ENCODE results near the gene NUP160.
"Not testable (repeated sequence)": the region's sequence is repeated elsewhere in the genome, so short reads cannot be mapped to it uniquely, and the experiment has no call there.

Gene NUP160

GRCh38 chr11:47847892-47848699 is at the start of gene NUP160:
Gene NUP160 (minus strand): TSS chr11:47848350. CDS start chr11:47848318, 32 bp downstream.
- peak; percentile 55 to 87 (median 62) for DNase-seq (ENCODE audit: low read depth in 3 of 3, low spot score in 1 of 3)

DNA sequence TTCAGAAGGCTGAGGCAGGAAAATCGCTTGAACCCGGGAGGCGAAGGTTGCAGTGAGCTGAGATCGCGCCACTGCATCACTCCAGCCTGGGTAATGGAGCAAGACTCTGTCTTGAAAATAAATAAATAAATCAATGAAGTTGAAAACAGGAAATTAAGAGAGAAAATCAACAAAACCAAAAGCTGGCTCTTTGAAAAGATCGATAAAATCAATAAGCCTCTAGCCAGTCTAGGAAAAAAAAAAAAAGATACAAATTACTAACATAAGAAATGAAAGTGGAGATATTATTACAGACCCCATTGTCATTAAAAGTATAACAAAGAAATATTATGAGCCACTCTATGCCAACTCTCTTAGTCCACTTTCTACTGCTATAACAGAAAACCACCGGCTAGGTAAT is 48.0 kb upstream of the NUP160 start:
- no peak for DNase-seq (ENCODE audit: low read depth in 3 of 3, low spot score in 1 of 3)

DNA sequence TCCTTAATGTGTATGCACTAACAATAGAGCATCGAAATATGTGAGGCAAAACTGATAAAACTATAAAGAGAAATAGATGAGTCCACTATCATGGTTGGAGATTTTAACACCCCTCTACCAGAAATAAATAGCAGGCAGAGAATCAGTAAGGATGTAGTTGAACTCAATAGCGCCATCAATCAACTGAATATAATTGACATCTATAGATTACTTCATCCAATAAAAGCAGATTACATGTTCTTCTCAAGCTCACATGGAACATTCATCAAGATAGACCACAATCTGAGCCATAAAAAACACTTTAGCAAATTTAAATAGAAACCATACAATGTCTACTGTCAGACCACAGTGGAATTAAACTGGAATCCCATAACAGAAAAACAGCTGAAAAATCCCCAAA is 46.9 kb upstream of the NUP160 start:
- no peak for DNase-seq (ENCODE audit: low read depth in 3 of 3, low spot score in 1 of 3)

DNA sequence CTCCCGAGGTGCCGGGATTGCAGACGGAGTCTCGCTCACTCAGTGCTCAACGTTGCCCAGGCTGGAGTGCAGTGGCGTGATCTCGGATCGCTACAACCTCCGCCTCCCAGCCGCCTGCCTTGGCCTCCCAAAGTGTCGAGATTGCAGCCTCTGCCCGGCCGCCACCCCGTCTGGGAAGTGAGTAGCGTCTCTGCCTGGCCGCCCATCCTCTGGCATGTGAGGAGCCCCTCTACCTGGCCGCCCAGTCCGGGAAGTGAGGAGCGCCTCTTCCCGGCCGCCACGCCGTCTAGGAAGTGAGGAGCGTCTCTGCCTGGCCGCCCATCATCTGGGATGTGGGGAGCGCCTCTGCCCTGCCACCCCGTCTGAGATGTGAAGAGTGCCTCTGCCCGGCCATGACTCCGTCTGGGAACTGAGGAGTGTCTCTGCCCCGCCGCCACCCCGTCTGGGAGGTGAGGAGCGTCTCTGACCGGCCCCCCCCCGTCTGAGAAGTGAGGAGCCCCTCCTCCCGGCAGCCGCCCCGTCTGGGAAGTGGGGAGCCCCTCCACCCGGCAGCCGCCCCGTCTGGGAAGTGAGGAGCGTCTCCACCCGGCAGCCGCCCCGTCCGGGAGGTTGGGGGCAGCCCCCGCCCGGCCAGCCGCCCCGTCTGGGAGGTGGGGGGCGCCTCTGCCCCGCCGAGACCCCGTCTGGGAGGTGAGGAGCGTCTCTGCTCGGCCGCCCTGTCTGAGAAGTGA is 44.6 kb upstream of the NUP160 start:
- DNase-seq (ENCODE audit: low read depth in 3 of 3, low spot score in 1 of 3): not testable (repeated sequence)

DNA sequence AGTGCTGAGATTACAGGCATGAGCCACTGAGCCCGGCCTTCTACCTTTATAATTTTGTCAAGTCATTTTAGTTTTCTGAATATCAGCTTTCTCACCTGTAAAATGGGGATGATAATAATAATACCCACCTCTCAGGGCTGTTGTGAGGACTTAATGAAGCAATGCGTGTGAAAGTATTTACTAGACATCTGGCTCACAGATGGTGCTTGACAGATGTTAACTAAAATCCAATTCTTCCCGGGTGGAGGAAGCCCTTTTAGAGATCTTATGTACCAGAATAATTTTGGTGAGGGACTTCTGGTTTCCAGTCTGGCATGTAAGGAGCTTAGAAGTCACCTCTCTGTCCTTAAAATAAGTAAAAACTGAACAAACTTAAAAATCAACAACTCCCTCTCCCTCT is 43.7 kb upstream of the NUP160 start:
- no peak for DNase-seq (ENCODE audit: low read depth in 3 of 3, low spot score in 1 of 3)

- DNase-seq (ENCODE audit: low read depth in 3 of 3, low spot score in 1 of 3): no peak
Observed at GRCh38 chr11:47889714-47890441, 41.7 kb upstream of the NUP160 start.

DNA sequence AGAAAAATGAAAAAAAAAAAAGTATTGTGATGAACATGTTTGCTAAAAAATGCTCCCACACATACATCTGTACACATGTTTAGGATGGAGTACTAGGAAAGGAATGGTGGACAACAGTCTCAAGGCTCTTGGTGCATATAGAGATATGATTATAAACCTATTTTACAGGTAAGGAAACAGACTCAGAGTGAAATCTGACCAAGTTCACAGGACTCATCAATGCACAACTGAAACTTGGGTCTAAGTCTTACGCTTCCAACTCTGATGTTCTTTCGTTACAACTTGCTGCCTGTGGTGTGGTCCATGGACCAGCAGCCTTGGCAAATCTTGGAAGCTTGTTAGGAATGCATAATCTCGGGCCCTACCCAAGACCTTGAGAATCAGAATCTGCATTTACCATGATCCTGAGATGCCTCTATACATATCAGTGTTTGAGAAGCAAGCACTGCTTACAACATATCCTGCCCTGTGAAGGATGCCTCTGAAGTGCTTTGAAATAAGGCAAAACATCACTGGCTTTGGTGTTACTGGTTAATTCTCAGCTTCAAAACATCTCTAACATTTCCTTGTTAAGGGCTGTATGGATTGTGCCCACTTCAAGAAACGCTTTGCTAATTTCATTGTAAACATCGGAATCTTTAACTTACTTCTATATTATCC is 39.9 kb upstream of the NUP160 start:
- DNase-seq (ENCODE audit: low read depth in 3 of 3, low spot score in 1 of 3): no peak

DNA sequence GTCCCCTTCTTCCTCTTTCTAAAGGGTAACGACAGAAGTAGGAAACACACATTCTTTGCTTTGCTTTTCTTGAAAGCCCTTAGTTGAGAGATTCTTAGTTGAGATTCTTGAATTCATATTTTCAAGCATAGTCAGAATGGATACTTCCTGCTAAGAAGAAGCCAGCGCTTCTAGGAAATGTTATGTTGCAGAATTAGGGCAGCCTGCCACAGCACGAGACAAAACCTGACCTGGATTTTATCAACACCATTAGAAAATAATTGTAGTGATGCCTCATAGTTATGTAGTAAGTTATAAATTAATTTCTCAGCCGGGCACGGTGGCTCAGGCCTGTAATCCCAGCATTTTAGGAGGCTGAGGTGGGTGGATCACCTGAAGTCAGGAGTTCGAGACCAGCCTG is 37.9 kb upstream of the NUP160 start:
- DNase-seq (ENCODE audit: low read depth in 3 of 3, low spot score in 1 of 3): no peak

- DNase-seq (ENCODE audit: low read depth in 3 of 3, low spot score in 1 of 3): not testable (repeated sequence)
Observed at GRCh38 chr11:47882437-47882836, 34.3 kb upstream of the NUP160 start.

DNA sequence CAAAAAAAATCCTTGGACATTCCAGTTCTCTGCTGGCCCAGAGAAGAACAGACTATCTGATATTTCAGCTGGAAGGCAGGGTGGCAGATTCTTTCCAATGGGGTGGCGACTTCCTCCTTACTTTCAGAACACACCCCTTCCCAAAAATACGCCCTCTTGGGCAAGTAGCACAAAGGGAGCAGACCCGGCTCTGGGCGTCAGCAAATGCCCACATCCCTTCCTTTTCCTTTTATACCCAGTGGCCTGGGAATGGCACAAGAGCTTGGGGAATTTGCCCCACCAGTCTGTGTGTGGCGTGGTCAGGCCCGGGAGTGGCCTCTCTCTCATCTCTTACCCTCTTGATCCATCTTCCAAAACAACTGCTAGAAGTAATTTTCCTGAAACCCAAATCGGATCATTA is 33.0 kb upstream of the NUP160 start:
- no peak for DNase-seq (ENCODE audit: low read depth in 3 of 3, low spot score in 1 of 3)

DNA sequence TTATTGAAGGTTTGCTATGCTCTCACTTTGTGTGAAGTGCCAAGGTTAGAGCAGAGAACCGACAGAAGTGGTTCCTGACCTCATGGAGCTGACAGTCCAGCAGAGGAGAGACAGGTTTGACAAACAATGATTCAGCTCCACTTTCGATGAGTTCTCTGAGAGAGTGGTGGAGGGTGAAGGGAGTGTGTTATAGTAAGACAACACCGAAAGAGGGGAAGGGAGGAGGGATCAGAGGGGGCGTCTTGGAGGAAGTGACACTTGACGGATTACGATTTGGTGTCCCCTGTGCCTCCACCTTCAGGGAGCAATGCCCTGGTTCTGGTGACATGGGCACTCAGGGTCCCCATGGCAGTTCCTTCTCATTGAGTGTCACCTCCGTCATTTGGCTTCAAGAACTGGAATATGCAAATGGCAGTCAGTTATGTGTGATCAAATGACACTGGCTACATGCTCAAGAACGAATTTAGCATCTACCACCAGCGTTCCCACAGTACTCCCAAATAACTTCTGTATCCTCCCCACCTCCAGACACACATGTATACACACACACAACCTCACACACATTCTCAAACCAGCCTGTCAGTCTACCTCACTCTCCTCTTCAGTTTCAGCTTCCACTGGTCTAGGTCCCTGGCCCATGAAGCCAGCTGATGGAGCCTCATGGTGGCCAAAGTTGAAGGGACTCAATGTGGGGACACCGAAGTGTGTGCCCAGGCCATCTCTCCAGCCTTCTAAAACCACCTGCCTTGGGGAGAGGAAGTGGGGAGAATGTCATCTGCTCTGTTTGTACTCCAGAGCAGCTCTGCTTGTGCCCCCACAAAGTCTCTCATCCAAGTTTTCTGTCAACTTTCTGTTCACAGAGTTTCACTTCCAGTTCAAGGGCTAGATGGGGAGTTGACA is 31.4 kb upstream of the NUP160 start:
- DNase-seq (ENCODE audit: low read depth in 3 of 3, low spot score in 1 of 3): no peak

- DNase-seq (ENCODE audit: low read depth in 3 of 3, low spot score in 1 of 3): not testable (repeated sequence)
Observed at GRCh38 chr11:47875858-47876257, 27.7 kb upstream of the NUP160 start.

GRCh38 chr11:47870404-47870803 is 22.3 kb upstream of the NUP160 start:
- DNase-seq (ENCODE audit: low read depth in 3 of 3, low spot score in 1 of 3): no peak

GRCh38 chr11:47869544-47870393 is 21.6 kb upstream of the NUP160 start:
- DNase-seq (ENCODE audit: low read depth in 3 of 3, low spot score in 1 of 3): no peak

GRCh38 chr11:47867823-47868222 is 19.7 kb upstream of the NUP160 start:
- DNase-seq (ENCODE audit: low read depth in 3 of 3, low spot score in 1 of 3): no peak

- not testable (repeated sequence) for DNase-seq (ENCODE audit: low read depth in 3 of 3, low spot score in 1 of 3)
Observed at GRCh38 chr11:47866892-47867291, 18.7 kb upstream of the NUP160 start.

DNA sequence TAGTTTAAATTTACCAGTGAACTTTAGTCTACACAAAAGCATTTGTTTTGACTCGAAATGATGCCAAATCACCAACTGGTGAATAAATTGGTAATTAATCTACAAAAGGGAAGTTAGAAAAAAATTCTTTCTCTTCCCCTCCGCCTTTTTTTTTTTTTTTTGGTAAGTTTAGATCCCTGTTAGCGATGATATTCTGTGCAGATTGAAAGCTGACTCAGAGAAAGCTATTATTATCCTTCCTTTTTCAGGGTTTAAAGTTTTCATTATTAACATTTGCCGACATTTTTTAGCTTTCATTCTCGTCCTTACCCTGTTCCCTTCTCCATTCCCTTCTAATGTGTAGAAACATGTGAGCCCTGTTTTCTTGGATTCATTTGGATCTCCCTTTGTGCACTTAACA is 16.8 kb upstream of the NUP160 start:
- DNase-seq (ENCODE audit: low read depth in 3 of 3, low spot score in 1 of 3): no peak

GRCh38 chr11:47863898-47864430 is 15.8 kb upstream of the NUP160 start:
- DNase-seq (ENCODE audit: low read depth in 3 of 3, low spot score in 1 of 3): no peak
